ENCODE data around the gene ANKS1A.
A peak's percentile ranks its signal among the peaks of the same experiment; 100 is the strongest.
"Not testable (repeated sequence)": the region's sequence is repeated elsewhere in the genome, so short reads cannot be mapped to it uniquely, and the experiment has no call there.

The ANKS1A gene

GRCh38 chr6:35138191-35138590 is 249.1 kb downstream of the ANKS1A start:
- not testable (repeated sequence) for DNase-seq

- DNase-seq = no peak
Measured at GRCh38 chr6:35139470-35139869, 250.4 kb downstream of the ANKS1A start.

- DNase-seq = peak; percentile 30
Measured at GRCh38 chr6:35139924-35140638, 251.0 kb downstream of the ANKS1A start.

- DNase-seq = no peak
Measured at GRCh38 chr6:35140639-35141006, 251.6 kb downstream of the ANKS1A start.

All from activated CD4-positive, alpha-beta T cell treated with anti-CD3 and anti-CD28 coated beads, Interleukin-2, amount 50 U/mL, for 1 hour (primary cell).